ENCODE results near the gene BOD1. TPM values are rescaled to one million over a fixed set of nuclear protein-coding genes. Genes with fewer than 3 reads are reported as not detected.

BOD1 gene
- total RNA-seq, 1 donor from 2014 or later = 46.4 TPM

DNA sequence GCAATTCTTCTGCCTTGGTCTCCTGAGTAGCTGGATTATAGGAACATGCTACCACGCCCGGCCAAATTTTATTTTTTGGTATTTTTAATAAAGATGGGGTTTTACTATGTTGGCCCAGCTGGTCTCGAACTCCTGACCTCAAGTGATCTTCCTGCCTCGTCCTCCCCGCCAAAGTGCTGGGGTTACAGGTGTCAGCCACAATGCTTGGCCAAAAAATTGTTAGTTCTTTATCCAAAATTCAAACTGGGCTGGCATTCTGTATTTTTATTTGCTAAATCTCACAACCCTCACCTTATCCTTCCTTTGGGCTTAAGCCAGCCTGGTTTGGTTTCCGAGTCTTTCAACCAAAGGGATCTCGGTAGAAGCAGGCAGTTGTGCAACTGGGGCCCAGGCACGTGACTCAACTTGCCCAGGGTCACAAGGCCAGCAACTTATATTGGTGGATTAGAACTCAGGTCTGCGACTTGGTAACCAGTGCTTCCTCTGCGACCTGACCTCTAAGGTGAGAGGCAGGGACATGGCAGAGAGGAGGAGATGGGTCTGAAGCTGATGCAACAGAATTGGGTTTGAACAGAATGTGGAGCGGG lies 26.5 kb upstream of the BOD1 start:
- DNase-seq (ENCODE audit: missing footprints) (no peak), ATAC-seq (no peak)
- intact Hi-C loops (cut with DNase I) = no loop called here

DNA sequence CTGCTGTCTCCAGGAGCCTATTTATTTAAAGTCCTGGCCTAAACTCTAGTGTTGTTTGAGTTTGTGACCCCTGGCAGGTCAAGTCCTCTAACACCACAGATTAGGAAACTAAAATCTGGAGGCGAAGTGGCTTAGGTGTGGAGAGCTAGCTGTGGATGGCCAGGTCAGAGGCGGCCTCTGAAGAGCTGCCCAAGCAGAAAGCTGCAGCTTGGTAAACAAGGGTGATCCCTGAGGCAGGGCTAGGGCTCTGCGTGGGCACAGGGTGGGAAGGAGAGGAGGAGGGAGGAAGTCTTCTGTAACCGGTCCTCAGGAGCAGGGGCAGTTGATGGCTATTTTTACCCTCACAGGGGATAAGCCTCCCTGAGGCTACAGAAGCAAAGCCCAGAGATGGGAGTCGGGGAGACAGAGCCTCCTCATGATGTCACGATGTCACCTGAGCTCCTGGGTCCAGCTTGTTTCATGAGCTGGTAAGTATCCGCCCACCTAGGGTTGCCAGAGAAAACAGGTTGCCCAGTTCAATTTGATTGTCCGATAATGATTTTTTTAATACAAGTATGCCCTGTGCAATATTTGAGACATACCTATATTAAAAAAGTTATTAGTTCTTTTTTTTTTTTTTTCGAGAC lies 25.9 kb upstream of the BOD1 start:
- ATAC-seq = no peak
- no peak for DNase-seq (ENCODE audit: missing footprints)
- intact Hi-C loops (cut with DNase I) = no loop called here

- intact Hi-C loops (cut with DNase I) = no loop called here
- DNase-seq (ENCODE audit: missing footprints) = no peak
- no peak for ATAC-seq
These were observed 23.8 kb upstream of the BOD1 start for GRCh38 chr5:173640156-173640804.

DNA sequence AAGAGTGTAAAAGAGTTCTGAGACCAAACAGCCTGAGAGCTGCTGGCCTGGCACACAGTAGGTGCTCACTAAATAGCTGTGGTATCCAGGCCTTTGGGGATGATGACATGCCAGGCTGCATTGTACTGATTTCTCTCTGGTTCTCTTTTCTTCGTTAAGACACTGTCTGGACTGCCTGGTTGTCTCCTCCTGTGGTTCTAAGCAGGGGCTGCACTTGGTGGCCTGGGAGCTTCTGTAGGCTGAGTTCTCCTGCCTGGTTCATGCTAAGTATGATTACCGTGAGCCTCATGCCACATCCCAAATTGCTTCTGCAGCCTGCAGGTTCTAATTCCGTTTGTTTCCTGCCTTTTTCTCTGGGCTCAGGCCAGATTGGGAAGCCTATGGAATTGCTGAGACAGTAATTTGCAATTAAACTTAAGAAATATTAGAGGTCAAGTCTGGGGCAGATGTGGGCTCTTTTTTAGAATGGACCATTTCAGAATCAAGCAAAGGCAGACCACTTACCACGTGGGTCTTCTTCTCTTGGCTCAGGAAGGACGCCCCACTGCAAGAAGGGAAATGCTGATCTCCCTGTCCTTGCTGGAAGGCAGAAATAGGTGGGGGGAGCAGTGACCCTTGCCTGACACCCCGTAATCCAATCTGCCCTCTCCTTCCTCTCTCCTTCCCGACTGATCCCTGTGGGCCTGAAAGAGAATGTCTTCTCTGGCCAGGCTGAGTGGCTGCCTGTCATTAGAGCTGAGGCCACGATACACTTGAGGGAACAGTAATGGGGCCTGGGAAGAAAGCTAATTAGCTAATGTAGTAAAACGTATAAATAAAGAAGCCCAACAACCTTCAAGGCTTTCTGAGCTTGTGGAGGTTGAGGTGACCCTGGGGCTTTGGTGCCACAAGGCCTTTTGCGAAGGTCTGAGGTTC lies 21.9 kb upstream of the BOD1 start:
- intact Hi-C loops (cut with DNase I) = no loop called here

DNA sequence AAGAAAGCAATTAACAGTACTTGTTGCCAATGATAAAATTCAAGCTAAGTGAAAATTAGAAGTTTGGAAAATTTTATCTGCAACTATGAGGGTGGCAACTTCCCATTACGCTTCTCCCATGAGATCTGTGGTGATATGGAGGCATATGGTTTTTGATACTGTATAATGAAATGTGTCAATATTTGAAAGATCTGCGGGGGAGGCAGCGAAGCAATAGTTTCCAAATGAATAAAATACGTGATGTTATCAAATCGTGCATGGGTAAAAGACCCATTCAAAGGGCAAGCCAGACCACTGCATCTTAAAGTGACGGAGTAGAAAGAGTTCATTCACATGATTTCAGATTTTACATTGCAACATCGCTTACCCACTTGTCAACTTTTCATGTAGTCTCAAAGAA lies 20.9 kb upstream of the BOD1 start:
- ATAC-seq = no peak
- DNase-seq (ENCODE audit: missing footprints) = no peak
- intact Hi-C loops (cut with DNase I) = no loop called here

More for the DNA sequence above, 21.9 kb upstream of the BOD1 start:
- ATAC-seq = no peak
- no peak for DNase-seq (ENCODE audit: missing footprints)

- intact Hi-C loops (cut with DNase I) = no loop called here
- ATAC-seq (no peak), DNase-seq (ENCODE audit: missing footprints) (no peak)
These were observed 18.1 kb upstream of the BOD1 start for GRCh38 chr5:173634465-173634983.

- intact Hi-C loops (cut with DNase I) = no loop called here
- ATAC-seq = no peak
- DNase-seq (ENCODE audit: missing footprints) = no peak
These were observed 16.9 kb upstream of the BOD1 start for GRCh38 chr5:173633304-173633703.

GRCh38 chr5:173631478-173631877 lies 15.0 kb upstream of the BOD1 start:
- no peak for ATAC-seq
- intact Hi-C loops (cut with DNase I) = no loop called here
- DNase-seq (ENCODE audit: missing footprints) = no peak

DNA sequence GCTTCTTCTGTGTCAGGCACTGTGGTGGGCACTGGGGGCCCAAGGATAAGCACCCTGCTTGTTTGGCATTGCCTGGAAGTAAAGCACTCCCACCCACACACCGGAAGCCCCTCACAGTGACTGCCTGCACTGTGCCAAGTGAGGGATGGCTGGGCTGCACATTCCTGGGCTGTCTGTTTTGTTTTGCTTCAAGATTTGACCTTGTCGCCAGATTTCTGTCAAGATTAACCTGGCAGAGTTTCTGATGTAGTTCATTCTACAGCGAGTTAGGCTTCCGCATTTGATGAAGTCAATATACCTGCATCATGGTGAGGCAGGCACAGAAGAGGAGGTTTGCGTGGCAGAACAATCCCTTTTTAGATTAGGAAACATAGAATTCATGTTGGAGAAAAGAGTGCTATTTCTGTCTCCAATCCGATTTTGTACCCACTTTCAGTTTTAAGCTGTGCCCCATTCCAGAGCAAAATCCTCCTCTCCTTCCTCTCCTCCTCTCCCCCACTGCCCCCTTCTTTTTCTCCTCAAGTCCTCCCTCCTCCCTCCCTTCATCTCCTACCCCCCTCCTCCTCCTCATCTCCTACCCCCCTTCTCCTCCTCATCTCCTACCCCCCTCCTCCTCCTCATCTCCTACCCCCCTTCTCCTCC lies 14.4 kb upstream of the BOD1 start:
- DNase-seq (ENCODE audit: missing footprints) (no peak), ATAC-seq (no peak)
- intact Hi-C loops (cut with DNase I) = no loop called here

DNA sequence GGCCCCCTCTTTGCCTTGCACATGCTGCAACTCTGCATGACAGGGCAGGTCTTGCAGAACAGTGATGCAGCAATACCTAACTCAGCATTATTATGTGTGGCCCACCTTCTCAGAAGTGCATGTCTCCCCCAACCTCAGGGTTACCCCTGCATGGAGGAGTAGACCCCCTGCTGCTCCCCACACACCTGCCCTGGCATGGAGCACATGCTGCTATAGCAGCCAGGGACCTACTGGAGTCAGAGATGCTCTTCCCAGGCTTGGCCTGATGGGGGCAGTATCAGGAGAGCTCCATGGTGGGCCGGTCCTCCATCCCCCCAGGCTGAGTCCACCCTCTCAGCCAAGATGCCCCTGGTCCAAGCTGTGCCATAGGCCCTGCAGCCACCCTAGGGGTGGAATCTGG lies 13.2 kb upstream of the BOD1 start:
- ATAC-seq (no peak), DNase-seq (ENCODE audit: missing footprints) (no peak)
- intact Hi-C loops (cut with DNase I) = loop anchor here (5.0 kb wide), 1 partner anchor 38 kb away; no protein-coding TSS in a partner anchor

- no peak for DNase-seq (ENCODE audit: missing footprints)
- no peak for ATAC-seq
- intact Hi-C loops (cut with DNase I) = loop anchor here (5.0 kb wide), 1 partner anchor 39 kb away; no protein-coding TSS in a partner anchor
These were observed 12.1 kb upstream of the BOD1 start for GRCh38 chr5:173628501-173628900.

DNA sequence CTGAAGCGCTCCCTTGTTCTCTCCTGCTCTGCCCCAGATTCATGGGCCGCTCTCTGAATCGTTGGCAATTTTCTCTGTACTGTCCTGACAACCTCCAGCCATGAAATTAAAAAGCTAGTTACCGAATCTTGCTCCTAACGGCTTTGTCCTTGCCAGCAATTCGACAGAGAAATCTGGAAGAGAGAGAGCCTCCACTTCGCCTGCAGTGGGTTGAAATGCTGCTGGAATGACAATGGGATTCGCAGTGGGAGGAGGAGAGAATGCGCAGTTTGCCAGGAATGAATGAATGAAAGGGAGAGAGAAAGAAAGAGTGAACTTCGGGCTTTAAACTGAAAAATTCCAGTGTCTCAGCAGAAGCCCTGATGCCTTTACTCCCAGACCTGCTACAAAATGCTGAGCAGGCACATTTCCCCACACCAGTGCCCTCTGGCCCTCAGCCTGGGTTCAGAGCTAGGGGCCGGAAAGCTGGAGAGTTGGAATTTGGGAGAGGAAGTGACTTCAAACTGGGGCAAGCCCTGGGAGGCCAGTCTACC lies 11.5 kb upstream of the BOD1 start:
- ATAC-seq = no peak
- intact Hi-C loops (cut with DNase I) = loop anchor here (5.0 kb wide), 1 partner anchor 39 kb away; no protein-coding TSS in a partner anchor
- DNase-seq (ENCODE audit: missing footprints) = no peak

DNA sequence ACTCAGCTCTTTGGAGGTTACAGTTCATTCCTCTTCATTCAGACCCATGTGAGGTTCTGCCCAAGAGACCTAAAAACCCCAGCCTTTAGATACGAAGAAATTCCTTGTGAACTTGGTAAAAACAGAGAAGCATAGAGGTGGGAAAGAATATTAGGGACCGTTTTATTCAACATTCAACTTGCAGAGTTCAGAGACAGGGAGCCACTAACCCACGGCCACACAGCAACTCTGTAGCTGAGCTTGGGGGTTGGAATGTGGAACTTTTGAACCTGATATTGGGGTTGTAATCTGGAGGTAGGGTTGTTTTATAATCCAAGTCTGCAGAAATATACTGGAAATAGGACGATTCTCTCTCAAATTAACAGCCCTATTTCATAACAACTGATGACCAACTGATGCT lies 10.8 kb upstream of the BOD1 start:
- no peak for DNase-seq (ENCODE audit: missing footprints)
- ATAC-seq = no peak
- intact Hi-C loops (cut with DNase I) = loop anchor here (5.0 kb wide), 1 partner anchor 40 kb away; no protein-coding TSS in a partner anchor

DNA sequence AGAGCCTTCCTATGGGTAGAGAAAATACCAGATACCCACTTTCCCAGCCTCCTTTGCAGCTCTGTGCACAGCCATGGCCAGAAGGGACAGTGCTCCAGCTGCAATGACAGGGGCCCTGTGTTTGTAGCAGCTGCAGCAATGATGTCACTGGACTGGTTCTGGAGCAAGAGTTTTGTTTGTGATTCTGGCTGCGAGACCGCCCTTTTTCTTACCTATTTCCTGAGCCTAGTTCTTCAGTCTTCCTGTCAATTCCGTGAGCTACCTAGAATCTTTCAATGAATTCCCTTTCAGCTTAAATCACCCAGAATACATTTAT lies 10.0 kb upstream of the BOD1 start:
- DNase-seq (ENCODE audit: missing footprints) (no peak), ATAC-seq (no peak)
- intact Hi-C loops (cut with DNase I) = loop anchor here (5.0 kb wide), 1 partner anchor 41 kb away; no protein-coding TSS in a partner anchor

GRCh38 chr5:173625673-173626504 lies 9.4 kb upstream of the BOD1 start:
- intact Hi-C loops (cut with DNase I) = loop anchor here (5.0 kb wide), 1 partner anchor 41 kb away; no protein-coding TSS in a partner anchor
- DNase-seq (ENCODE audit: missing footprints) (no peak), ATAC-seq (peak; percentile 59)

DNA sequence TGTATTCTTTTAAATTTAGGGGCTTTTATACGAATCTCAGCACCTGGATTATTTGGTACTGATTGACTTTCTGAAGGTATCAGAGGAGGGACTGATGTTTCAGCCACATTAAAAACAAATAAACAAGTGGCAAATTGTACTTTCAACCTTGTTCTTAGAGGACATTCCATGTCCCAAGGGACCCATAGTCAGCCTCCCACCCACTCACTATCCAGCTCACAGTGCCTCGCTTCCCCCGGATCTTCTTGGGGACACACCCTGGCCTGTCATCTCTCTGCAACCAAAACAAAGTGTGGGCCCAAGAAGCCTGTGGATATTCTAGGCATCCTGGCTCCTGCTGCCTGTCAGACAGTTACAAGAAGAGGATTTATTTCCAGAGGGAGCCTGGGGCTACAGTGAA lies 8.8 kb upstream of the BOD1 start:
- intact Hi-C loops (cut with DNase I) = loop anchor here (5.0 kb wide), 1 partner anchor 42 kb away; no protein-coding TSS in a partner anchor
- peak; percentile 5 for ATAC-seq
- DNase-seq (ENCODE audit: missing footprints) = no peak

DNA sequence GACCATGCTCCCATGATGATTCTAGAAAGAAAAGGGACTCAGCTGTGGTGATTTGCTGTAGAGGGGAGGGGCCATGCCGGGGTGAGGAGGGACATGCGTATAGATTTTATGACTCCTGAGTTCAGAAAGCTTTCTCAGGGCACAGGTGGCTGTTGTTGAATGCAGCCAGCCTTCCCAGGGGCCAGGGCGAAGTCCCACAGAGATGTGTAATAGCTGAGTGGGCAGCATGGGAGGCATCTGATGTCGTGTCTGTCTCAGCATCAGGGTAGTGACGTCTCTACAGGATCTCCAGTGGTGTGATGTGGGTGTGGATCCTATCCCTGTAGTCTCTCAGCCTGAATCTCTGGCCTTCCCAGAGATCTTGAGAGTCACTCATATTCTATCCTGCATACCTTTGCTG lies 7.8 kb upstream of the BOD1 start:
- intact Hi-C loops (cut with DNase I) = no loop called here
- ATAC-seq (no peak), DNase-seq (ENCODE audit: missing footprints) (no peak)

Measured in Right ventricle myocardium inferior (tissue), 1 donor.